Measurements from ENCODE around the gene DACT3. TPM values are rescaled to one million over a fixed set of nuclear protein-coding genes. Genes with fewer than 3 reads are reported as not detected.

DACT3 gene
- total and polyA plus RNA-seq, 2 of the 4 experiments (the other 2 are of a cell fraction) = 1.6 to 4.9 TPM

- ChIA-PET POLR2A (ENCODE audit: unreplicated experiment) (interaction anchor here (0.9 kb wide), 1 partner anchor 10 kb away, joined by 3 read pairs; no protein-coding TSS in a partner anchor), CTCF (interaction anchor here (1.9 kb wide), 1 partner anchor 50 kb away, joined by 11 read pairs; the partner anchor contains the start of gene DACT3)
- Histone ChIP-seq H3K79me1 (ENCODE audit: low read depth in 1 of 2, low read length in 2 of 2) (peaks cover 0 to 28% of the 10 kb centered on the region in 2 experiments; a peak in 3 of 4 replicates), H3K36me3 (ENCODE audit: control insufficient read depth, insufficient read depth, low read length) (peaks cover 42% of the 10 kb centered on the region), H3K4ac (ENCODE audit: low read depth, low read length) (no peak overlapping the region), H4K8ac (ENCODE audit: low read depth in 2 of 2, low read length in 2 of 2) (no peak overlapping the region), H2AK9ac (replicated peaks; ENCODE audit: low read depth, low read length, poor library complexity) (no peak overlapping the region), H3K18ac (ENCODE audit: low read depth, low read length) (no peak overlapping the region), H2AFZ (replicated peaks; ENCODE audit: low read length, poor library complexity) (no peak overlapping the region), H4K5ac (ENCODE audit: low read depth, low read length) (no peak overlapping the region), H2BK20ac (ENCODE audit: low read depth, low read length) (no peak overlapping the region), H2AK5ac (ENCODE audit: low read depth, low read length) (no peak overlapping the region), H2BK15ac (ENCODE audit: low read depth, low read length) (no peak overlapping the region), H3K9me1 (ENCODE audit: insufficient read depth, low read length) (peaks cover 4% of the 10 kb centered on the region; the same call in 1 of the 2 replicates), H3K9me3 (ENCODE audit: control insufficient read depth, insufficient read depth, low read length) (no peaks in the 10 kb centered on the region), H3K4me2 (ENCODE audit: low read depth, low read length) (no peak overlapping the region), H4K20me1 (ENCODE audit: insufficient read depth, low read length) (peaks cover 23% of the 10 kb centered on the region), H3K27ac (ENCODE audit: insufficient read depth, low read length) (no peak overlapping the region), H2BK120ac (ENCODE audit: low read depth, low read length) (no peak overlapping the region), H4K91ac (ENCODE audit: insufficient read depth, low read depth, low read length) (no peak overlapping the region), H2BK5ac (ENCODE audit: low read depth, low read length, poor library complexity, severe bottlenecking) (no peak overlapping the region), H3K4me3 (ENCODE audit: insufficient read depth, low read depth, low read length) (no peak overlapping the region), H3K23ac (ENCODE audit: low read depth, low read length) (no peak overlapping the region), H3K27me3 (ENCODE audit: control insufficient read depth, insufficient read depth, low read length) (no peaks in the 10 kb centered on the region), H3K4me1 (ENCODE audit: control insufficient read depth, insufficient read depth, low read length) (peaks cover 4% of the 10 kb centered on the region), H3K14ac (replicated peaks; ENCODE audit: low read depth, low read length) (no peak overlapping the region), H3K9ac (ENCODE audit: low read depth, low read length) (no peak overlapping the region), H3K56ac (ENCODE audit: extremely low read depth, insufficient read depth, low read length) (no peak overlapping the region)
- in situ Hi-C loops (cut with MboI; ENCODE audit: low sequenced_read_pairs) = loop anchor here (5.0 kb wide), 1 partner anchor 51 kb away; the partner anchor contains the start of gene DACT3
- no peak for TF ChIP-seq RFX5 (IDR thresholded peaks at IDR 0.05; ENCODE audit: low read depth, low read length)
- no peak for TF ChIP-seq RAD21 (IDR thresholded peaks at IDR 0.05; ENCODE audit: low read length)
- no peak for TF ChIP-seq CHD1 (IDR thresholded peaks at IDR 0.05; ENCODE audit: low read depth, low read length)
- TF ChIP-seq MAZ (IDR thresholded peaks at IDR 0.05; ENCODE audit: borderline replicate concordance, low read depth, low read length) = no peak
- no peak for TF ChIP-seq SMC3 (IDR thresholded peaks at IDR 0.05; ENCODE audit: low read depth, low read length)
- no peak for TF ChIP-seq USF2 (IDR thresholded peaks at IDR 0.05; ENCODE audit: low read depth, low read length)
- no peak for TF ChIP-seq ELK1 (IDR thresholded peaks at IDR 0.05; ENCODE audit: borderline replicate concordance, low read depth, low read length)
- TF ChIP-seq CTCF (conservative IDR thresholded peaks at IDR 0.05; ENCODE audit: low read depth, low read length) = no peak
- TF ChIP-seq POLR2A (IDR thresholded peaks at IDR 0.05; ENCODE audit: low read depth, low read length) = no peak
- no peak for TF ChIP-seq RCOR1 (IDR thresholded peaks at IDR 0.05; ENCODE audit: insufficient replicate concordance, low read length)
- TF ChIP-seq BHLHE40 (IDR thresholded peaks at IDR 0.05; ENCODE audit: low read depth, low read length) = no peak
- TF ChIP-seq MXI1 (IDR thresholded peaks at IDR 0.05; ENCODE audit: borderline replicate concordance, low read depth, low read length) = no peak
- no peak for TF ChIP-seq FOS (IDR thresholded peaks at IDR 0.05; ENCODE audit: low read depth, low read length)
- no peak for TF ChIP-seq NFE2L2 (IDR thresholded peaks at IDR 0.05; ENCODE audit: low read depth, low read length)
- TF ChIP-seq CEBPB (IDR thresholded peaks at IDR 0.05; ENCODE audit: low read depth, low read length) = no peak
- TF ChIP-seq MAFK (IDR thresholded peaks at IDR 0.05; ENCODE audit: low read depth, low read length) = no peak
- BruUV-seq (replicated peaks) = no TSS peak
- dilution Hi-C loops (cut with HindIII; ENCODE audit: low sequenced_read_pairs, unreplicated experiment) = no loop called here
- no peak for DNase-seq
- intact Hi-C loops (cut with micrococcal nuclease) = loop anchor here (10.0 kb wide), 1 partner anchor 133 kb away; the partner anchor contains the start of genes FKRP and STRN4
- no CpG with 5 or more reads among the region's 6 CpGs for WGBS, 2 experiments (ENCODE audit: extremely low coverage in 2 of 2, insufficient read length in 1 of 2)
- ATAC-seq (ENCODE audit: low read depth) = no peak
These were observed 49.2 kb downstream of the DACT3 start for GRCh38 chr19:46611776-46612175.
